GM19468 (cell line): ENCODE data around the gene COMT.
"Not testable (repeated sequence)": the region's sequence is repeated elsewhere in the genome, so short reads cannot be mapped to it uniquely, and the experiment has no call there.

Source experiments
- ATAC-seq: cut with Tn5 transposase; IDR thresholded peaks from one replicate; pipeline ENCODE4 v1.9.1; 2021; ENCODE audit warnings: mild to moderate bottlenecking, moderate library complexity, moderate number of reproducible peaks; ENCODE audit not compliant: unreplicated experiment; ENCODE audit errors: extremely low read depth

COMT gene

GRCh38 chr22:19906864-19907263, 34.7 kb upstream of the COMT start:
- not testable (repeated sequence) for ATAC-seq

- not testable (repeated sequence) for ATAC-seq
Measured at GRCh38 chr22:19907902-19908301, 33.7 kb upstream of the COMT start.

- ATAC-seq: no peak
Measured at GRCh38 chr22:19909350-19910179, 32.0 kb upstream of the COMT start.

GRCh38 chr22:19910180-19910744, 31.3 kb upstream of the COMT start:
- no peak for ATAC-seq

- ATAC-seq: no peak
Measured at GRCh38 chr22:19911540-19912270, 29.9 kb upstream of the COMT start.

GRCh38 chr22:19912271-19912999, 29.1 kb upstream of the COMT start:
- ATAC-seq: no peak

GRCh38 chr22:19913337-19913936, 28.1 kb upstream of the COMT start:
- no peak for ATAC-seq

GRCh38 chr22:19914201-19914943, 27.2 kb upstream of the COMT start:
- no peak for ATAC-seq

- no peak for ATAC-seq
Measured at GRCh38 chr22:19915287-19915954, 26.2 kb upstream of the COMT start.

GRCh38 chr22:19916006-19916405, 25.6 kb upstream of the COMT start:
- no peak for ATAC-seq

- no peak for ATAC-seq
Measured at GRCh38 chr22:19916941-19917340, 24.6 kb upstream of the COMT start.

- no peak for ATAC-seq
Measured at GRCh38 chr22:19917389-19918138, 24.0 kb upstream of the COMT start.

- ATAC-seq: no peak
Measured at GRCh38 chr22:19918332-19919106, 23.1 kb upstream of the COMT start.

- no peak for ATAC-seq
Measured at GRCh38 chr22:19919701-19920363, 21.7 kb upstream of the COMT start.

- ATAC-seq: no peak
Measured at GRCh38 chr22:19921544-19922081, 20.0 kb upstream of the COMT start.

- ATAC-seq: no peak
Measured at GRCh38 chr22:19923914-19924513, 17.6 kb upstream of the COMT start.
